ENCODE results near the gene B3GALNT2. TPM values are rescaled to one million over a fixed set of nuclear protein-coding genes. Genes with fewer than 3 reads are reported as not detected.
A peak's percentile ranks its signal among the peaks of the same experiment; 100 is the strongest.

B3GALNT2 gene
- total RNA-seq, 4 donors from 2014 or later = 38.3 to 56.9 (median 43.8) TPM

- intact Hi-C loops (cut with DNase I) = loop anchor here (10.0 kb wide), 2 partner anchors 273 to 463 kb away; no protein-coding TSS in a partner anchor
- WGBS, 2 donors = 71 to 72% methylated on average over 13 of the region's 13 CpGs
- H3K9me3 ChIP-seq = no peaks in the 10 kb centered on the region
- no peak overlapping the region for H3K4me3 ChIP-seq (replicated peaks in 1 of 3)
- H3K27ac ChIP-seq = no peak overlapping the region
- TF ChIP-seq CTCF (IDR thresholded peaks at IDR 0.05) = no peak
- TF ChIP-seq POLR2A (IDR thresholded peaks at IDR 0.05) = no peak
- no peak for DNase-seq
- no peaks in the 10 kb centered on the region for H3K27me3 ChIP-seq
- no peaks in the 10 kb centered on the region for H3K36me3 ChIP-seq
- no peaks in the 10 kb centered on the region for H3K4me1 ChIP-seq
These were observed 7.4 kb upstream of the B3GALNT2 start for GRCh38 chr1:235511470-235512240.

- intact Hi-C loops (cut with DNase I) = loop anchor here (10.0 kb wide), 2 partner anchors 274 to 464 kb away; no protein-coding TSS in a partner anchor
- DNase-seq = no peak
- H3K4me1 ChIP-seq = no peaks in the 10 kb centered on the region
- WGBS, 2 donors = 83 to 85% methylated on average over 6 of the region's 6 CpGs
- H3K4me3 ChIP-seq (replicated peaks in 1 of 3) = no peak overlapping the region
- no peaks in the 10 kb centered on the region for H3K36me3 ChIP-seq
- no peaks in the 10 kb centered on the region for H3K27me3 ChIP-seq
- no peaks in the 10 kb centered on the region for H3K9me3 ChIP-seq
- no peak overlapping the region for H3K27ac ChIP-seq
- TF ChIP-seq CTCF (IDR thresholded peaks at IDR 0.05) (no peak), POLR2A (IDR thresholded peaks at IDR 0.05) (no peak)
These were observed 6.6 kb upstream of the B3GALNT2 start for GRCh38 chr1:235510823-235511222.

GRCh38 chr1:235507623-235508022, 3.4 kb upstream of the B3GALNT2 start:
- H3K36me3 ChIP-seq = no peaks in the 10 kb centered on the region
- no peak for DNase-seq
- no peak overlapping the region for H3K4me3 ChIP-seq (replicated peaks in 1 of 3)
- H3K9me3 ChIP-seq = no peaks in the 10 kb centered on the region
- TF ChIP-seq POLR2A (IDR thresholded peaks at IDR 0.05) = no peak
- no peak for TF ChIP-seq CTCF (IDR thresholded peaks at IDR 0.05)
- H3K27me3 ChIP-seq = no peaks in the 10 kb centered on the region
- H3K27ac ChIP-seq = no peak overlapping the region
- peaks cover 1 to 5% of the 10 kb centered on the region in 2 donors for H3K4me1 ChIP-seq
- 71 to 82% methylated on average over 3 of the region's 3 CpGs for WGBS, 2 donors
- intact Hi-C loops (cut with DNase I) = no loop called here

- Histone ChIP-seq H3K27me3 (no peaks in the 10 kb centered on the region), H3K36me3 (no peaks in the 10 kb centered on the region), H3K27ac (peak overlapping the region; percentile 90 to 97 (median 92)), H3K4me3 (replicated peaks in 1 of 3) (peak overlapping the region; percentile 33 to 73 (median 39)), H3K4me1 (peaks cover 9 to 15% of the 10 kb centered on the region in 2 donors), H3K9me3 (no peaks in the 10 kb centered on the region)
- peak; percentile 23 to 90 for TF ChIP-seq POLR2A (IDR thresholded peaks at IDR 0.05)
- peak; percentile 73 to 98 (median 88) for TF ChIP-seq CTCF (IDR thresholded peaks at IDR 0.05)
- intact Hi-C loops (cut with DNase I) = no loop called here
- peak; percentile 100 for DNase-seq
- 0% methylated on average over 5 to 10 of the region's 61 CpGs for WGBS, 2 donors
These were observed 406 bp upstream of the B3GALNT2 start for GRCh38 chr1:235504494-235505222.
